Stimulated activated CD4-positive, alpha-beta T cell treated with anti-CD3 and anti-CD28 coated beads, Interleukin-4, amount 100 ng/mL, for 1 hour (primary cell): ENCODE data around the gene TENT4A.

Source experiments
- DNase-seq: peaks from one replicate; pipeline ENCODE4 v3.0.0-alpha.2; 2020

The TENT4A gene

DNA sequence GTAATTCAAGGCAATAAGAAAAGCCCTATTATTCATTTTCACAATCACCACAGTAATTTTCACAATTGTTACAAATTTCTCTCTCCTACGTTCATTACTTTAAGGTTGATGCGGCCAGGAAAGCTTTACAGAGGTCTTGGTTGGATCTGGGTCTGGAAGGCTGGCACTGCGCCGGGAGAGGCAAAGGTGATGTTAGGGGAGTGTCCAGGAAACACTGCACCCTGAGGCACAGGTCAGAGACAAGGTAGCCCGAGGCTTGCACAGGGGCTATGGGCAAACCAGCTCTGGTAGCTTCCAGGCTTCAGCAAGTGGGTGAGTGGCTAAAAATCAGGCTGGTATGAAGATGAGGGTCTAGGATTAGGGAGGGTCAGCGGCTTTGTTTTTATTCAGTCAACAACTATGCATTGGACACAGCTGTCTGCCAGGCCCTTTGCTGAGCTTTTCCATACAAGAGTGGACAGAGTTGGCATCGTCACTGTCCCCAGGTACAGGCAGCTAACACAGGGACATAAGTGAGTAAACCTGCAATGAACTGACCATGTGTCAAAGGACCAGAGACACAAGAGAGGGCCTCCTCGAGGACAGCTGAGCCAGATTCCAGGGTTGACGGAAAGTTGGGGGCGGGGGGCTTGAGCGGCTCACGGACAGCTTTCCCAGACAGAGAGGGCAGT is 12.4 kb upstream of the TENT4A start:
- no peak for DNase-seq

DNA sequence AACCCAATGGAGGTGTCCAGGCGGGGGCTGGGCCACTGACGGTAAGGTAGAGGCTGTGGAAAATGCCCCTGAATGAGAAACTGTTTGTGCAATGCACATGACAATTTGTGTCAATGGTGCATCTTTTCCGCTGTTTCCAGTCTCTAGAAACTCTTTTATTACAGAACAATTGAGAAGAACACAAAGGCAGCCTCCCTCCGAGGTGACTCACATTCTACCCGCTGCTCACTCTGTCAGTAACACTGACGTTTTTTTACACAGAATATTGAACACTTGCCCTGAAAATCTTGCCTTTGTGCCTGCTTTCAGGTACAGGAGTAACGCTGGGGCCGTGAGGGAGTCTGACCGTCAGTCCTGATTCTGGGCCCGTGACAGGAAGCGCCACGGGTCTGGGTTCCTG is 11.7 kb upstream of the TENT4A start:
- no peak for DNase-seq

DNA sequence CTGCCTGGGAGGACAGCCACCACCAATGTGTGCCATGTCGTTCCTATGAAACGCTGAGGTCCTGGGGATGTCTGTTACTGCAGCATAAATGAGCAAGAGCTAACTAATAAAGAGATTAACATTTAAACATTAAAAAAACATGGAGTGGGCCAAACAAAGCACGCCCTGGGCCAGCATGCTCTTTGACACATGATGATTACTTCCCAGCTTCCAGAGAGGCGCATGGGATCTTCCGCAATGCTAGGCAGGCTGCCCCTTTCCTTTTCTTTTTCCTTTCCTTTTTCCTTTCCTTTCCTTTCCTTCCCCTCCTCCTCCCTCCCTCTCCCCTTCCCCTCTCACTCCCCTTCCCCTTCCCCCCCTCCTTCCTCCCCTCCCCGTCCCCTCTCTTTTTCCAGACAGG is 10.6 kb upstream of the TENT4A start:
- no peak for DNase-seq

DNA sequence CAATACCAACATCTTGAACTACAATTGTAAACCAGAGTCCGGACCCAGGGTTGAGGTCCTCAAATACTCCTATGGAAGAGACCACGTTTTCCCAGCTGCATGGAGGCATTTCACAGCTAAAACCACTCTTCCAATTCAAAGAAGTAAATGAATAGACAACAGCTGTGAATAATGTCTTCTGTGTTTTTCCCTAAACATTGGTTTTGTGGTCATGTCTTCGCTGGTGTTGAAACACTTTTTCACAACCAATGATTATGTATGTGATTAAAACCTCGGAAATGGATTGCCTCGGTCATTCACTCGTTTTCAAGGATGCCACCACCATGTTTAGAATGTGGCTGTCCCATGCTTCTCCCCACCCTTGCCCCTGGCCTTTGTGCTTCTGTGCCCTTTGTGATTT is 9.4 kb upstream of the TENT4A start:
- no peak for DNase-seq

DNA sequence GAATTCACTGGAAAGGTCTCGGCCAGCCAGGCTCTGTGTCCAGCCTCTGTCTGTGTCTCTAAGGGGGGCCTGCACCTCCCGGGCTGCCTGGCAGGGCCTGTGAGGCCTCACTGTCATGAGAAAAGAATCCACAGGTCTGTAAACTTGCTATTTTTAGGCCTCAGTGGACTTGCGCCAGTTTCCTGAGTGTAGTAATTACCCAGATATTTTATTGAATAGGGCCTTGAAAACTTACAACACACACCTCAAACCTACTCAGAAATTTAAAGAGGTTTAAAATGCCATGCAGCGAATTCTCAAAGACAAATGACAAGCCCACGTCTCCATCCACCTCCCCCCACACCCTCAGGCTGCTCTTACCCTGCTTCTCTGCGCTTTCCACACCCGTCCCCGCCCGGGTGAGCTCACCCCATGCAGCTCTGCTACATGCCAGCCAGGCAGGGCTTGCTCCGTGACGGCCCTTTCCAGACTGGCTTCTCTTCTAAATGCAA is 8.8 kb upstream of the TENT4A start:
- DNase-seq = no peak

DNA sequence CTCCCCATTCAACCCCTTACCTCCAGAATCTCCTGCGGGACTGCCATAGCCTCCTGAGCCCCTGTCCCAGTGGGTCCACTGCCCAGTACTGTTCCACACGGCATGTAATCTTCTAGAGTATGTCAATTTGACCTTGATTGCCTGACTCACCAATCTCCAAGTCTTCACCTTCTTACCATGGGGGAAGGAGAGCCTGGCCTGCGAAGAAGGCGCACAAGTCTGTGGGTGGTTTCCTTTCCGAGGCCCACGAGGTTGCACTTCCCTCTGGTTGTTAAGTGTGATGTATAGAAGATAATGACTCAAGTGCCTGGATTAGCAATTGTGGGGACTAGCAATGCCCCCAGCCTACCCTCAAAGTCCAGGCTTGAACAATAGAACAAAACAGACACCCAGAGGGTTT is 8.1 kb upstream of the TENT4A start:
- DNase-seq = no peak

DNA sequence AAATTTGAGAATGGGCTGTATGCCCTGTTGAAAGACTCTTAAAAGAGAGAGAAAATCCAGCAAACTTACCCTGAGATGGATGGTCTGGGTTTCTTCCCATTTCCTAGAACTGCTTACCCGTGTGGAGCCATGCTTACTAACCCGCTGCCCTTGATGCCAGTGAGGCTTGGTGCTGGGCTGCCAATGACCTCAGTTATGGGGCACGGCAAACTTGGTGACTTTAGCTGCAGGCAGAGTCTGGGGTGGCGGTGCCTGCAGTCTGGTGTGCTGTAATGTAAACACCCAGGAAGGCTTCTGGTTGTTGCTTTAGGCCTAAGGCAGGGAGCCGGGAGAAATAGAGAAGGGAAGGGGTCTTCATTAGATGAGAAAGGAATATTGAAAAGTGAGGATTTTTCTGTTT is 7.3 kb upstream of the TENT4A start:
- DNase-seq = no peak

DNA sequence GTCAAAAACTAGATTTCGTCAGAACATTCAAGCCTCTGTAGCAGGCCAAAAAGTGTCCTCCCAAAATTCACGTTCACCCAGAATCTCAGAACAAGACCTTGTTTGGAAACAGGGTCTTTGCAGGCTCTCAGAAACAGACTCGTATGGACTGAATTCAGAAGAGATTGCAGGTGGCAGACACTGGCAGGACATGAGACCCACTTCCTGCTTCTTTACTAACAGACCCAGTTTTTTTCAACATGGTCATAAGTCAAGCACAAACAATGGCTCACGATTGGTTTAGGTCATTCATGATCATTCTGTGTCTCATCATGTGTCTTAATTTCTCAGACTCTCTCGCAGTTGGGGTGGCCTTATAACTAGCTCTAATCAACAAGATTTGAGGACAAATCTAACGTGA is 5.4 kb upstream of the TENT4A start:
- no peak for DNase-seq

DNA sequence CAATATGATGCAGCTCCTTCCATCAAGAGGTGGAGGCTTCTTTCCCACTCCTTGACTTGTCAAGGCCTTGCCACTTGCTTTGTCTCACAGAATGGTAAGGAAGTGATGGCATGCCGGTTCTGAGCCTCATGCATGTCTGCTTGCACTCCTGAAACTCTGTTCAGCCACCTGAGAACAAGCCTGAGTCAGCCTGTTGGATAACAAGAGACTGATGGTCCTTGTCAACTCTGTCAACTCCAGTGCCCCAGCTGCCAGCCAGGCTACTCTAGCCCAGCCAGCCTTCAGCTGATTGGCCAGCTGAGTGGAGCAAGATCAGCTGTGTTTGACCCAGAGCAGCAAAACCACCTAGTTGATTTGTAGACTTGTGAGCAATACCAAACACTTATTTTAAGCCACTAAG is 4.4 kb upstream of the TENT4A start:
- DNase-seq = no peak

DNA sequence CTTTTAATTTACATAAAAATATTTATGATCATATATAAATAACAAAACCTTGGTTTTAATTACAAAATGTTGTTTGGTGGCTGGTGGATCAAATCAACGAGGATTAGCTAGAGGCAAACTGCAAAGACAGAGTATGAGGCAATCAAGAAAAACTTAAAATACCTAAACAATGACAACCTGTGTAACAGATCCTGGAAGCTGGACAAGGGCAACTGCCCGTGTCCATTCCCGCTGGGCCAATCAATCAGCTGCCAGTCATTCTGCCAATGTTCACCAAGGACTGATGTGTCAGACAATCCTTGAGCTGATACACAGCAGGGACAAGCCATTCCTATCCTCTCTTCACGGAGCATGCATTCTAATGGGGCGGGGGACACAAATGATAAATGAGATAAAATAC is 3.2 kb upstream of the TENT4A start:
- no peak for DNase-seq

DNA sequence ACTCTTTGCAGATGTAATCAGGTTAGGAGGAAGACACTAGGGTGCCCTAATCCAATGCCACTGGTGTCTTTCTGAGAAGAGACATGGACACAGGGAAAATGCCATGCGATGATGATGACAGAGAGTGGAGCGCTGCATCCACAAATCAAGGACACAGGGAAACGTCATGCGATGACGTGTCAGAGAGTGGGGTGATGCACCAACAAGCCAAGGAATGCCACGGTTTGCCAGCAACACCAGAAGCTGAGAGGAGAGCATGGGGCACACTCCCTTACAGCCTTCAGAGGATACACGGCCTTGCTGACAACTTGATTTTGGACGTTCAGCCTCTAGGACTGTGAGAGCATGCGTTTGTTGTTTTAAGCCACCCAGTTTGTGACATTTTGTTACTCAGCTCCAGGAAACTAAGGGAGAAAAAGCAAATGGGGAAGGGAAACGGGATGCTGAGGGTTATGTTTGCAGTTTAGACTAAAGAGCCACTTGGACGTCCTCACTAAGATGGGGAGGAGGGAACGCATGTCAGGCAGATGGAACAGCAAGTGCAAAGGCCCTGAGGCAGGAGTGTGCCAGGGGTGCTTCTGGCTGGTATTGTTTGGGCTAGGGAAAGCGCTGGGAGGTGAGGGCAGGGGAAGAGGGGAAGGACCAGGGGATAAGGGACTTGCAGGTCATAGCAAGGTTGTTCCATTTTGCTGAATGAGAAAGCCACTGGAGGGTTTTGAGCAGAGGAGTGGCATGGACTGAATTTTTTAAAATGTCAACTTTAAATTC is 2.5 kb upstream of the TENT4A start:
- no peak for DNase-seq

DNA sequence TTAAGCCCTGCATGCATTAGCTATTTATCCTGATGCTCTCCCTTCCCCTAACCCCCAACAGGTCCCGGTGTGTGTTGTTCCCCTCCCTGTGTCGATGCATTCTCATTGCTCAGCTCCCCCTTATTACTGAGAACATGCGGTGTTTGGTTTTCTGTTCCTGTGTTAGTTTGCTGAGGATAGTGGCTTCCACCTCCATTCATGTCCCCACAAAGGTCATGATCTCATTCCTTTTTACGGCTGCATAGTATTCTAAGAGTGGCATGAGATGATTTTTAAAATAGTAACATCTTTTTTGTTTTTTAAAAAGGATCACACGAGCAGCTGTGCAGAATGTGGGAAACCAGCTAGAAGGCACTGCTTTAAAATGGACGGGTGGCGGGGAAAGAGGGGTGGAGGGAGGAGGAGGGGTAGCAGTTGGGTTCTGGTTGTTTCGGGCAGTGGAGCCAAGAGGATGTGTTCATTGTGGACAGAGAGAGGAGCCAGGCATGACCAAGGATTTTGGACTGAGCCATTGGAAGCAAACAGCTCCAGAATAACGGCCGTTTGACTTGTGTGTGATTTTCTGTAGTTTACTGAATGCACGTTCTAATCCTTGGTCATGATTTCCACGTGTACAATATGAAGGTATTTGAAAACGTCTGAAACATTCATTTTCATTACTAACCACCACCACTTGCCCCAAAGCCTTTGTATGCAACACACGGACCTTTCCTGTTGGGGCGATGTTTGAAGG is 1.7 kb upstream of the TENT4A start:
- no peak for DNase-seq

DNA sequence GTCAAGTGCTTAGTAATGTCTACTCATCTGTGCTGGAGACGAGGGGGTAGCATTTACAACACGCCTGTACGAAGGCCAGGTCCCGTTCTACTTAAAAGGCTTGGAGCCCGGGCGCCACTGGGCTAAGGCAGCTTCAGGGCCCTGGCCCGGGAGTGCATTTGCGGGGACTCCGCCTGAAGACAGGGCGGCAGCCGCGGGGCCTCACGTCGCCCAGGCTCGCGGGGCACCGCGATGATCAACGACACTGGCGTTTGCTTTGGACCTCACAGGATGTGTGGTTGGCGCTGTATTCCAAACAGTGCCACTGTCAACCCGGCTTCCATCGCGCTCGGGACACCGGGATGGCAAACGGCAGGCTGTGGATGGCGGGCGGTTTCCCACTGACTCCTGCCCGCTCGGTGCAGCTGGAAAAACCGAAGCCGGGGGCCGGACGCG is 1.1 kb upstream of the TENT4A start:
- peak; percentile 45 for DNase-seq

DNA sequence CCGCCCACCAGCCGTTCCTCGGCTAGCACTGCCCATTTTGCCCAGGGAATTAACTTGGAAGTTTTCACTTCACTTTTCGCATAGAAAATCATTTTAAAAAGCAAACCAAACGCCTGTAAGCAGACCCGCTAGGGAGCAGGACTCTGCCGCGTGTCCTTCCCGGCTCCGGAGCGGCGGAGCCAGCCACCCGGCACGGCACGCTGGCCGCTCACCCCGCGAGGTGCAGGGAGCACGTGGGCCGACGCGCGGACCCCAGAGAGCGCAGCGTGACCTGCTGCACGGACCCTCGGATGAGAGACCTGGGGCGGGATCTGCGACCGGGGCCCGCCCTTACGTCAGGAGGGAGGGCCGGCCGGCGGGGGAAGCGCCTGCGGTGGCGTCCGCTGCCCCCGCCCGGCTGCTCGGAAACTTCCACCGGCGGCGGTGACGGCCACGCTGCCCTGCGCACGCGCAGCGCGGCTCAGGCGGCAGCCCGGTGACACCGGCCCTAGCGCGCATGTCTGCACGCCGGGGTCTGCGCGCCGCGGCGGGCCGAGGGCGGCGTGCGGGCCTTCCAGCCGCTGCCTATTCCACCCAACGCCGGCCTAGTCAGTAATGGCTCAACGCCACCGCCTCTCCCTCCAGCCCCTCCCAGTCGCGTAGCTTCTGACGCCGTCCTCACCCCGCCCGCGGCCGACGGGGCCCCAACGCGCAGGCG is 507 bp upstream of the TENT4A start:
- DNase-seq = peak; percentile 96

DNA sequence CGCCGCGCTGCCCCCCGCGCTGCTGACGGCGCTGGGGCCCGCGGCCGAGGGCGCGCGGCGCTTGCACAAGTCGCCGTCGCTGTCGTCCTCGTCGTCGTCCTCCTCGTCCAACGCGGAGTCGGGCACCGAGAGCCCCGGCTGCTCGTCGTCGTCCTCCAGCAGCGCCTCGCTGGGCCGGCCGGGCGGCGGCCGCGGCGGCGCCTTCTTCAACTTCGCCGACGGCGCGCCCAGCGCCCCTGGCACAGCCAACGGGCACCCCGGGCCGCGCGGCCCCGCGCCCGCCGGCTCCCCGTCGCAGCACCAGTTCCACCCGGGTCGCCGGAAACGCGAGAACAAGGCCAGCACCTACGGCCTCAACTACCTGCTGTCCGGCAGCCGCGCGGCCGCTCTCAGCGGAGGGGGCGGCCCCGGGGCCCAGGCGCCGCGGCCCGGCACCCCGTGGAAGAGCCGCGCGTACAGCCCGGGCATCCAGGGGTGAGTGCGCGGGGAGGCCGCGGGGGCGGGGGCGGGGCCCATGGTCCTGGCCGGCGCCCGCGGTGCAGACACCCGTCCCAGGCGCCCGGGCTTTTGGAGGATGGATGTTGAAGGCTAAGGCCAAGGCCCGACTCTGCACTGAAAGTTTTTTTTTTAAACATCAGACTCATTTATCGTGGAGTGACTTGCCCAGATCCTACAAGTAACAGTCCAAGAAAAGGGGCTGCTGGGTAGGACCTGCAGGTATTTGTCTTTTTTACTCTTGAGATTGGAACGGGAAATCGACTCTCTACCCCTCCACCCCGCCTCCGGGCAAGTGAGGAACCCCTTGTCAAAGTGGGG is 1.2 kb downstream of the TENT4A start:
- peak; percentile 36 for DNase-seq

DNA sequence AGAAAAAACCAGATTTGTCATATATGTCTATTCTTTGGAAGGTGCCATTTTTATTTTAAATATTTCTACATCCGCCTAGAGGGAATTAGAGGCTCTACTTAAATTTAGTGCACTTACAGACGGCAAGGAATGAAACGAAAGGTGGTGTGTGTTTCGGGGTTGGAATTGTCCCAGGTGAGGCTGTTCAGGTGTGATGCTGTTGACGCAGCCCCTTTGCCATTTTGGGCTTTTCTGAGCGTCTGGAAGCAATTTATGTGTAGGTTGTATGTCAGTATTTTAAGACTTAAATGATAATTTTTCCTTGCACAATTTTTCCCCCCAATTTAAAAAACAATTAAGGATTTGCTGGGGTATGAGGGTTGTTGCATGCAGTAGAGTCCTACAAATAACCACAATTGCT is 2.0 kb downstream of the TENT4A start:
- no peak for DNase-seq

DNA sequence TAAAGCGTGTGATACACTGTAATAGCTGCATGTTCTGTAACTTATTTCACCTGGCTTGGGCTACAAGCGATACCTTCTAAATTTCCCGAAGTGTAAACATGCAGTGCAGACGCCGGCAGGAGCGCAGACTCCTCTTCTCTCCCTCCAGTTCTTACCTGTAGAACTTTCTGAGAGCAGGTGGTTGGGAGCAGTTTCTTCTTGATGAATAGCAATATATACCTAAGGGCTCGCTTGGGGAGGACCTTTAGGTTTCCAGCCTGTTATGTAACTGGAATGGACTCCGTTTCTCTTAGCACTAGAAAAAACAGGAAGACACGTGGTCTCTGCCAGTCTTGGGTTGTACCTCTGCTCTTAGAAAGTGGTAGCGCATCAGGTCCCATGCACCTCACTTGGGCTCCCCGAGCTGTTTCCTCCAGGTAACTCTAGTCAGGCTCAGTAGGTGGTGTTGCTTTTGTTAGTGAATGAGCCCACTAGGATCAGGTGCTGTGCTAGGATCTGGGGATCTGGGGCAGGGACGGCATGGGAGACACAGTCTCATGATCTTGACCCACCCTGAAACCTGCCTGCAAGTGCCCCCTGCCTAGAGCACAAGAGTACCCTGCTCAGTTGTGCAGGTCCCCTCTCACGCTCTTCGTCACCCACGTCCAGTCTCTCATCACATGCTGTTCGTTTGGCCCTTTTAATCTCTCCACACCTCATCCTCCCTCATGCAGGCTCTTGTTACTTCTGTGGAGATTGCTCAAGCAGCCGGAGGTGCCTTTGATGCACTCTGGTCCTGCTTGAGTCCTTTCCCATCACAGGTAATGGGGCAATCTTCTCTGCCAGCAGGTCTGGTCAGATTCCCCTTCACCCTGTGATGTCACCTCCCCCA is 2.8 kb downstream of the TENT4A start:
- no peak for DNase-seq

DNA sequence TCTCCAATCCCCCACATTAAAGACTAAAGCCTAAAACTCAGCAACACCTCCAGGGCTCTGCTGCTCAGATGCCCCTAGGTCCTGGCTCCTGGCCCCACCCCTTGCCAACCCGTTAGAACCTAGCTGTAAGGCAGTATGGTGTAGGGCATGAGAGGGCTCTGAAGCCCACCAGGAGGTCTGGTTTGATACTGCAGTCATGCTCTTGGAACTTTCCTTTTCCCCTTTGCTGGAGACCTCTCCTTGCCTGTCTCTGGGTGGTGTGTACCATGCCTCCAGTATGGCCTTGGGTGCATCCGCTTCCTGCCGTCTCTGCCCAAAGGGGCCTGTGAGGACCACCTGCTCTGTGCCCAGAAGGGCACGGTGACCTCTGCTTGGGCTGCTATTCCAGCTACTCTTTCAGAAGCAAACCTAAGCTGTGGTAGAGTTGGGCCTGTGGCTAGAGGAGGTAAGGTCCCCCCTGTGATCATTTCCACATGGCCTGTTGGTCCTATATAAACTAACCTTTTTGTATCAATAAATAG is 3.5 kb downstream of the TENT4A start:
- DNase-seq = no peak

DNA sequence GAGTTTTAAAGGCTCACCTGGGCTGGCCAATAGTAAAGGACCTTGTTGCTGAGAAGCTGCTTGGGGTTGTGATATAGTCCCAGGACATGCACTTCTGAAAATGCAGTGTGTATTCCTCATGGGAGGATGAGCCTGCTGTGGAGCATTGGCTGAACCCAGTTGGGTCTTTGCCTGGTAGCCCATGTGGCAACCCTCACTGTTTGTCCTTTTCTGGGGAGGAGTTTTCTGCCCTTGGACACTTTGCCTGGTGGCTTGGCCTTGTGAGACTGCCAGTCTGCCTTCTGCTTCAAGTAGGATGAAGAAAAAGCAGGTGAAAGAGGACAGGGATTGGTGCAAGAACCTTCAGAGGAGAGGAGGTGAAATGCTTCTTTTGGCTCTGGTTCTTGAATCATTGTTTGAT is 4.0 kb downstream of the TENT4A start:
- DNase-seq = no peak

DNA sequence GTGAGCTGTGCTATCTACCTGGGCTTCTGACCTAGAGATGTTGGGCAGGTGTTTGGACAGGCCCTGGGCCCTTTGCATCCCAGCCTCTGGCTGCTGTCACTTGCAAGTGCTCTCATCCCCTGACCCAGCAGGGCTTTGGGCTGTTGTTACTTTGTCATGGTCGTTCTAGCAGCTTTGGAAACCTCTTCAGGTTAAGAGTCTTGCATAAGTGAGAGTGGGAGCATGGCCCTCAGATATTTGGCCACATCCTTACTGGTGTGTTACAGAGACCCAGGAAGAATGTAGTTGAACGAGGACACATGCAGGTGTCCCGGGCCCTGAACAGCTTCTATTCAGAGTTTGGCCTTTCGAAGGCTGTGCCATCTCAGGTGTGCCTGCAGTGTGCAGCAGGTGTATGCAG is 4.5 kb downstream of the TENT4A start:
- no peak for DNase-seq

DNA sequence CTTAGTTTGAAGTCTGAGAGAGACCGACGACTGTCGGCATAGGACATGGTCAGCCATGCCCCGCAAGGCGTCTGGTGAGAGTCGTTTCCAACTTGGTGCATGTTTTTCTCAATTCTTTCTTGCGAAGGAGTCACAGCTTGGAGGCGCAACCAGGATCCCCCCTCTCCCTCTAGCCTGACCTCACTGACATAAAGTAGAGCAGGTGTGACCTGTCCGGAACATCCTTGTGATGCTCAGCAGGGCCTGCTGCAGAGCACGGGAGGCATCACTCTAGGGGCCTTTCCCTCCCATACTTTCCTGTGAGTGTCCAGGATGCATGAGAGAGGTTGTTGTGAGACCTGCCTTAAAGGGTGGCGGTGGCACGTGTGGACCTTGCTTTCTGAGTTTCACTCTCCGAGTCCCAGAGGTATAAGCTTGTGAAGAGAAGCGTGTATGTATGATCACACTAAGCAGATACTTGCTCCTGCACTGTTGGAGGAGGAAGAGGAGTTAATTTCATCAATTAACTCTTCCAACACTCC is 5.0 kb downstream of the TENT4A start:
- DNase-seq = no peak
